Measurements from ENCODE around the gene IGFBPL1. TPM values are rescaled to one million over a fixed set of nuclear protein-coding genes. Genes with fewer than 3 reads are reported as not detected.
A peak's percentile ranks its signal among the peaks of the same experiment; 100 is the strongest.
"Not testable (repeated sequence)": the region's sequence is repeated elsewhere in the genome, so short reads cannot be mapped to it uniquely, and the experiment has no call there.

The IGFBPL1 gene, protein sequence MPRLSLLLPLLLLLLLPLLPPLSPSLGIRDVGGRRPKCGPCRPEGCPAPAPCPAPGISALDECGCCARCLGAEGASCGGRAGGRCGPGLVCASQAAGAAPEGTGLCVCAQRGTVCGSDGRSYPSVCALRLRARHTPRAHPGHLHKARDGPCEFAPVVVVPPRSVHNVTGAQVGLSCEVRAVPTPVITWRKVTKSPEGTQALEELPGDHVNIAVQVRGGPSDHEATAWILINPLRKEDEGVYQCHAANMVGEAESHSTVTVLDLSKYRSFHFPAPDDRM
- total RNA-seq, result not detected

- H3K36me3 ChIP-seq, result no peaks in the 10 kb centered on the region
- no peak for DNase-seq
- peaks cover 0 to 9% (median 4%) of the 10 kb centered on the region in 4 donors for H3K4me1 ChIP-seq
- no peaks in the 10 kb centered on the region for H3K9me3 ChIP-seq
- TF ChIP-seq POLR2A (IDR thresholded peaks at IDR 0.05), result no peak
- TF ChIP-seq POLR2AphosphoS5 (IDR thresholded peaks at IDR 0.05), result no peak
- TF ChIP-seq, protein P1, sequence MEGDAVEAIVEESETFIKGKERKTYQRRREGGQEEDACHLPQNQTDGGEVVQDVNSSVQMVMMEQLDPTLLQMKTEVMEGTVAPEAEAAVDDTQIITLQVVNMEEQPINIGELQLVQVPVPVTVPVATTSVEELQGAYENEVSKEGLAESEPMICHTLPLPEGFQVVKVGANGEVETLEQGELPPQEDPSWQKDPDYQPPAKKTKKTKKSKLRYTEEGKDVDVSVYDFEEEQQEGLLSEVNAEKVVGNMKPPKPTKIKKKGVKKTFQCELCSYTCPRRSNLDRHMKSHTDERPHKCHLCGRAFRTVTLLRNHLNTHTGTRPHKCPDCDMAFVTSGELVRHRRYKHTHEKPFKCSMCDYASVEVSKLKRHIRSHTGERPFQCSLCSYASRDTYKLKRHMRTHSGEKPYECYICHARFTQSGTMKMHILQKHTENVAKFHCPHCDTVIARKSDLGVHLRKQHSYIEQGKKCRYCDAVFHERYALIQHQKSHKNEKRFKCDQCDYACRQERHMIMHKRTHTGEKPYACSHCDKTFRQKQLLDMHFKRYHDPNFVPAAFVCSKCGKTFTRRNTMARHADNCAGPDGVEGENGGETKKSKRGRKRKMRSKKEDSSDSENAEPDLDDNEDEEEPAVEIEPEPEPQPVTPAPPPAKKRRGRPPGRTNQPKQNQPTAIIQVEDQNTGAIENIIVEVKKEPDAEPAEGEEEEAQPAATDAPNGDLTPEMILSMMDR (IDR thresholded peaks at IDR 0.05), result no peak
- no peak for TF ChIP-seq EP300 (IDR thresholded peaks at IDR 0.05; ENCODE audit: low read depth)
- intact Hi-C loops (cut with DNase I; ENCODE audit: low total_unique reads), result no loop called here
- 13 to 28% methylated on average over 2 to 70 of the region's 115 CpGs for WGBS, 2 donors (ENCODE audit: low coverage in 1 of 2)
- in situ Hi-C loops (cut with MboI; ENCODE audit: low pct_ligation_motif_present in 1 of 4, low pct_unique_long_range_greater_than_20kb in 1 of 4, low sequenced_read_pairs in 3 of 4), result loop anchor here in 2 of 4 donors (25.0 kb wide), 2 partner anchors 337 to 512 kb away; partner anchors contain the start of gene SLC25A51 (in 1 of the 2)
- H3K4me3 ChIP-seq, result peak within 1 kb of the TSS in 3 of 4 donors; percentile 28 to 53 (median 39)
- H3K27ac ChIP-seq, result peak within 1 kb of the TSS in 1 of 4 donors; percentile 9
- H3K27me3 ChIP-seq, result peaks cover 55% of the 10 kb centered on the region
Measured at GRCh38 chr9:38423973-38424843, at the start of gene IGFBPL1. Gene IGFBPL1 (minus strand): TSS chr9:38424454. CDS start chr9:38424424, 30 bp downstream.

DNA sequence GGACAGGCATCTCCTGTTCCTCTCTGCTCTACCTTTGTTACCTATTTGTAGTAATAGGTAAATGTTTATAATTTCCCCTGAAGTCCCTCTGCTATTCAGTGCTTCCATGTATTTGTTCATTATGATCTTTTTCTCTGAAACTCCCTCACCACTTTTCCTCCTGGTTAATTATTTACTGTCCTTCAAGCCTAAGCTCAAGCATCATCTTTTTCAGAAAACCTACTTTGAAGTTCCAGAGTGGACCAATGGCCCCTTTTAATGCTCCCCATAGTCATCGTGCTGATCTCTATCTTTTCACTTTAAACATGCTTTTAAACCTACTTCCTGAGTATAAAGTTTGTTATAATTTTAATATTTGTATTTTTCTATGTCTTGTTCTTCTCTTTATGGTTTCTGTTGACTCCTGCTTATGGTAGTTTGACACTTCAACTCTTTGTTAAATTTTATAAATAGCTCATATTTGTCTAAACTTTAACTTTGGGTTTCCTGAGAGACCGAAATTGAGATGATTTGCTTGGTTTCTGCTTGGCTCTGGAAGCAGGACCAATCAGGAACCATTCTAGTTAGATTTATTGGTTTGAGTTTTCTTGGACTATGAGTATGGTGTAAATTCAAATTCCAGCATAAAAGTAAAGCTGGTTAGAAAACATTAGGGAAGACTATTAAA lies 48.5 kb upstream of the IGFBPL1 start:
- H3K36me3 ChIP-seq; H3K27ac ChIP-seq; DNase-seq; H3K27me3 ChIP-seq; H3K9me3 ChIP-seq; intact Hi-C loops (cut with DNase I; ENCODE audit: low total_unique reads); H3K4me3 ChIP-seq; in situ Hi-C loops (cut with MboI; ENCODE audit: low pct_ligation_motif_present in 1 of 4, low pct_unique_long_range_greater_than_20kb in 1 of 4, low sequenced_read_pairs in 3 of 4); H3K4me1 ChIP-seq: not testable (repeated sequence)
- WGBS, 2 donors (ENCODE audit: low coverage in 1 of 2), result 61 to 66% methylated on average over 2 of the region's 2 CpGs

- intact Hi-C loops (cut with DNase I; ENCODE audit: low total_unique reads), result no loop called here
- Histone ChIP-seq H3K27ac (no peak overlapping the region), H3K9me3 (no peaks in the 10 kb centered on the region), H3K4me3 (no peak overlapping the region), H3K36me3 (no peaks in the 10 kb centered on the region), H3K27me3 (no peaks in the 10 kb centered on the region), H3K4me1 (no peaks in the 10 kb centered on the region)
- TF ChIP-seq EP300 (IDR thresholded peaks at IDR 0.05; ENCODE audit: low read depth) (no peak), POLR2A (IDR thresholded peaks at IDR 0.05) (no peak), POLR2AphosphoS5 (IDR thresholded peaks at IDR 0.05) (no peak)
- TF ChIP-seq, protein P1 (IDR thresholded peaks at IDR 0.05), result no peak
- in situ Hi-C loops (cut with MboI; ENCODE audit: low pct_ligation_motif_present in 1 of 4, low pct_unique_long_range_greater_than_20kb in 1 of 4, low sequenced_read_pairs in 3 of 4), result no loop called here
- 40 to 51% methylated on average over 1 to 3 of the region's 3 CpGs for WGBS, 2 donors (ENCODE audit: low coverage in 1 of 2)
- no peak for DNase-seq
Measured at GRCh38 chr9:38467404-38467803, 43.1 kb upstream of the IGFBPL1 start.

GRCh38 chr9:38453835-38454234 lies 29.6 kb upstream of the IGFBPL1 start:
- H3K9me3 ChIP-seq, result peaks cover 0 to 6% of the 10 kb centered on the region in 2 donors
- H3K27me3 ChIP-seq, result peaks cover 7% of the 10 kb centered on the region
- H3K36me3 ChIP-seq, result no peaks in the 10 kb centered on the region
- in situ Hi-C loops (cut with MboI; ENCODE audit: low pct_ligation_motif_present in 1 of 4, low pct_unique_long_range_greater_than_20kb in 1 of 4, low sequenced_read_pairs in 3 of 4) (no loop called here), intact Hi-C loops (cut with DNase I; ENCODE audit: low total_unique reads) (no loop called here)
- TF ChIP-seq EP300 (IDR thresholded peaks at IDR 0.05; ENCODE audit: low read depth) (no peak), POLR2A (IDR thresholded peaks at IDR 0.05) (no peak), POLR2AphosphoS5 (IDR thresholded peaks at IDR 0.05) (no peak)
- TF ChIP-seq, protein P1 (IDR thresholded peaks at IDR 0.05), result no peak
- H3K4me1 ChIP-seq, result no peaks in the 10 kb centered on the region
- no peak for DNase-seq
- 73 to 85% methylated on average over 3 of the region's 3 CpGs for WGBS, 2 donors (ENCODE audit: low coverage in 1 of 2)
- no peak overlapping the region for H3K4me3 ChIP-seq
- no peak overlapping the region for H3K27ac ChIP-seq
